ENCODE data around the gene RIBC1.

- TF ChIP-seq, protein P1, sequence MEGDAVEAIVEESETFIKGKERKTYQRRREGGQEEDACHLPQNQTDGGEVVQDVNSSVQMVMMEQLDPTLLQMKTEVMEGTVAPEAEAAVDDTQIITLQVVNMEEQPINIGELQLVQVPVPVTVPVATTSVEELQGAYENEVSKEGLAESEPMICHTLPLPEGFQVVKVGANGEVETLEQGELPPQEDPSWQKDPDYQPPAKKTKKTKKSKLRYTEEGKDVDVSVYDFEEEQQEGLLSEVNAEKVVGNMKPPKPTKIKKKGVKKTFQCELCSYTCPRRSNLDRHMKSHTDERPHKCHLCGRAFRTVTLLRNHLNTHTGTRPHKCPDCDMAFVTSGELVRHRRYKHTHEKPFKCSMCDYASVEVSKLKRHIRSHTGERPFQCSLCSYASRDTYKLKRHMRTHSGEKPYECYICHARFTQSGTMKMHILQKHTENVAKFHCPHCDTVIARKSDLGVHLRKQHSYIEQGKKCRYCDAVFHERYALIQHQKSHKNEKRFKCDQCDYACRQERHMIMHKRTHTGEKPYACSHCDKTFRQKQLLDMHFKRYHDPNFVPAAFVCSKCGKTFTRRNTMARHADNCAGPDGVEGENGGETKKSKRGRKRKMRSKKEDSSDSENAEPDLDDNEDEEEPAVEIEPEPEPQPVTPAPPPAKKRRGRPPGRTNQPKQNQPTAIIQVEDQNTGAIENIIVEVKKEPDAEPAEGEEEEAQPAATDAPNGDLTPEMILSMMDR (conservative IDR thresholded peaks at IDR 0.05 in 1 of 2, IDR thresholded peaks at IDR 0.05 in 1 of 2; ENCODE audit: extremely low read depth in 1 of 2, insufficient read depth in 1 of 2, low read depth in 1 of 2, low read length in 2 of 2): no peak
- TF ChIP-seq EZH2 (IDR thresholded peaks at IDR 0.05; ENCODE audit: borderline replicate concordance, low read length): no peak
These were observed 18.2 kb downstream of the RIBC1 start for GRCh38 chrX:53440621-53441517.
